Measurements from ENCODE around the gene CD3E.

DNA sequence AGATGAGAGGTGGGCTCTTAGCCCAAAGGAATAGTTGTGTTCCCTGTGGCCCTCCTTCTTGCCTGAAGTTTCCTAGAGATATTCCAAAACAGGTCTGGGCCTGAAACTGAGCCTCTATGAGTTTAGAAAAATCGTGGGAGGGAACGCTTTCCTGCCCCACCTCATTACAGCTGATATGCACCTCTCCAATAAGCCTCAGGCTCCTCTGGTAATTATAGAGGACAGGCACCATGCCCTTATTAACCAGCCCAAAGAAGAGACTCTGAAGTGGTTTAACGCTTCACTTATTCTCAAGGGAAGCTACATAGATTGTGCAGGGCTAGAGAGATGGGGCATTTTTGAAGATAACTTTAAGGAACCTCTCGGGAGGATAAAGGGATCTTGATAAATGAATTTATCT lies 37.0 kb upstream of the CD3E start:
- TF ChIP-seq CTCF (IDR thresholded peaks at IDR 0.05) (no peak), EP300 (IDR thresholded peaks at IDR 0.05) (no peak), POLR2A (IDR thresholded peaks at IDR 0.05) (no peak)

All from upper lobe of left lung (tissue), 4 donors.